GM18873 (cell line): ENCODE results near the gene SHROOM3.
"Not testable (repeated sequence)": the region's sequence is repeated elsewhere in the genome, so short reads cannot be mapped to it uniquely, and the experiment has no call there.

ENCODE experiments used
- ATAC-seq: cut with Tn5 transposase; IDR thresholded peaks from one replicate; pipeline ENCODE4 v1.9.1; 2021; ENCODE audit warnings: mild to moderate bottlenecking, moderate library complexity, moderate number of reproducible peaks; ENCODE audit not compliant: unreplicated experiment, low FRiP score

Gene SHROOM3

GRCh38 chr4:76443376-76443775 lies 8.3 kb downstream of the SHROOM3 start:
- ATAC-seq, result no peak

- no peak for ATAC-seq
Observed at GRCh38 chr4:76445911-76446310, 10.9 kb downstream of the SHROOM3 start.

GRCh38 chr4:76447393-76447851 lies 12.4 kb downstream of the SHROOM3 start:
- no peak for ATAC-seq

- no peak for ATAC-seq
Observed at GRCh38 chr4:76448211-76448610, 13.2 kb downstream of the SHROOM3 start.

GRCh38 chr4:76449362-76449767 lies 14.3 kb downstream of the SHROOM3 start:
- no peak for ATAC-seq

GRCh38 chr4:76449833-76450232 lies 14.8 kb downstream of the SHROOM3 start:
- no peak for ATAC-seq

GRCh38 chr4:76453232-76453631 lies 18.2 kb downstream of the SHROOM3 start:
- ATAC-seq, result no peak

GRCh38 chr4:76454073-76454472 lies 19.0 kb downstream of the SHROOM3 start:
- ATAC-seq, result not testable (repeated sequence)

GRCh38 chr4:76457885-76458284 lies 22.9 kb downstream of the SHROOM3 start:
- ATAC-seq, result no peak

GRCh38 chr4:76458297-76458696 lies 23.3 kb downstream of the SHROOM3 start:
- ATAC-seq, result no peak

GRCh38 chr4:76458825-76459224 lies 23.8 kb downstream of the SHROOM3 start:
- no peak for ATAC-seq

- no peak for ATAC-seq
Observed at GRCh38 chr4:76459291-76459723, 24.3 kb downstream of the SHROOM3 start.

GRCh38 chr4:76463568-76463967 lies 28.5 kb downstream of the SHROOM3 start:
- no peak for ATAC-seq

GRCh38 chr4:76470064-76470463 lies 35.0 kb downstream of the SHROOM3 start:
- no peak for ATAC-seq

GRCh38 chr4:76470532-76470931 lies 35.5 kb downstream of the SHROOM3 start:
- ATAC-seq, result no peak

- no peak for ATAC-seq
Observed at GRCh38 chr4:76476571-76476970, 41.5 kb downstream of the SHROOM3 start.

GRCh38 chr4:76484654-76485053 lies 49.6 kb downstream of the SHROOM3 start:
- ATAC-seq, result no peak

- ATAC-seq, result no peak
Observed at GRCh38 chr4:76485450-76485849, 50.4 kb downstream of the SHROOM3 start.

GRCh38 chr4:76486588-76487276 lies 51.7 kb downstream of the SHROOM3 start:
- ATAC-seq, result no peak

- ATAC-seq, result no peak
Observed at GRCh38 chr4:76487621-76488020, 52.6 kb downstream of the SHROOM3 start.

GRCh38 chr4:76488455-76488854 lies 53.4 kb downstream of the SHROOM3 start:
- no peak for ATAC-seq

- ATAC-seq, result no peak
Observed at GRCh38 chr4:76488888-76489685, 54.1 kb downstream of the SHROOM3 start.
